Measurements from ENCODE around the gene CFAP46. TPM values are rescaled to one million over a fixed set of nuclear protein-coding genes. Genes with fewer than 3 reads are reported as not detected.

Gene CFAP46
- total RNA-seq, 1 donor from 2014 or later = 1.5 TPM

DNA sequence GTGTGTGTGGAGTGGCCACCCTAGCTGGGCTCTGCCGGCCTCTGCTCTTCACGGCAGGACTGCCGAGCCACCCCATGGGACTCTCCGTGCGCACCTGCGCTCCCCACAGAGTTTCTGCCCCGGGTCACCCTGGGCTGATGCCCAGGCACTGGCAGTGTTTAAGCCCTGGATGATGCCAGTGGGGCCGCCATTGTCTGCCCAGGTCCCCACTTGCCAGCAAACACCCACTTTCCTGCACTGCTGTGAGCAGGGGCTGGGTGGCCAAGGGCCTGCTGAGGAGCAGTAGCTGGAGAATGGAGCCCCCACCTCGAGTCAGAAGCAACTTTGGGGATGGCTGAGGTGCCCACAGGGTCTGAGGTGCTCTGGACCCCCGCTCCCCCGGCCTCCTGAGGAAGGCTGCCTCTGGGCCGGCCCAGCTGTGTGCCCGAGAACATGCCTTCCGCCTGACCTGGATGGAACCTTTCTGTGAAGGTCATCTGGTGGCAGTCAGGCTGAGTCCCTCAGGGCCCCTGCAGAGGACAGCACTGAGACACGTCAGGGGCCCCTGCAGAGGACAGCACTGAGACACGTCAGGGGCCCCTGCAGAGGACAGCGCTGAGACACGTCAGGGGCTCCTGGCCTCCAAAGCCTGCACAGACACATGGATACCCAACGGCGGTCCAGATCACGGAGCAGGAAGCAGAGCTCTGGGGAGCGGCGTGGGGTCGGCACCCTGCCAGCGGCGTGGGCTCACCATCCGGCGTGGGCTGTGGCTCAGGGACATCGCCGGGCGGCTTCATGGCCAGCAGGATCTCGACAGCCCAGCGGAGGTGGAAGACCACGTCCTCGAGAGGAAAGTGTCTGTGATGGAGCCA lies 62.0 kb downstream of the CFAP46 start:
- peak; percentile 17 for DNase-seq
- ATAC-seq = no peak
- intact Hi-C loops (cut with micrococcal nuclease) = no loop called here

DNA sequence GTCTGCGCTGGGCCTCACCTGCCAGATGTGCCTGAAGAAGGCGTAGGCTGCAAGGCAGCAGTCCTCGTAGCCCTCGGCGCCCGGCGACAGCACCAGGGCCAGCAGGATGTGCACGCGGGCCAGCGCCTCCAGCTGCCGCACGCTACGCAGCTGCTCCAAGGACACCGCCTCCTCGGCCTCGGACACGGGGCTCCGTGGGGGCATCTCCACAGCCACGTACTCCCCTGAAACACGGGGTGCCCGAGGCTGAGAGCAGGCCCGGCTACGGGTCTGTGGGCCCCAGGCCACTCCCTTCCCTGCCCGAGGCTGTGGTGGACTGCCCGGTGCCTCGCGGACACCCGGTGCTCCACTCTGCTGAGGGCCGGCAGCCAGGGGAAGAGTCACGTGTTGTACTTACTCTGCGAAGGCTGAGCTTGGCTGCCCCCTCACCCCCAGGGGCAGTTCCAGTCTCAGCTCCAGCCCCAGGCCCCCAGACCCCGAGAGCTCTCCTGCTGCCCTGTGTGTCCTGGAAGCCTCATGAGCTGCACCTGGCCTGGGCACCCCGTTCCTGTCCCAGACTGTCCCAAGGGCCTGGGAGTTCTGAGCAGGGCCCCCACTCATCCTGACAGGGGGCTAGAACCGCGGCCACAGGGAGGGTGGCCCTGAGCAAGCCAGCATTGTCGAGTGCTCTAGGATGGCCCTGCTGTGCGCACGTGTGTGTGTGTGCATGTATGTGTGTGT lies 62.8 kb downstream of the CFAP46 start:
- intact Hi-C loops (cut with micrococcal nuclease) = no loop called here
- DNase-seq (peak; percentile 28), ATAC-seq (peak; percentile 26)

DNA sequence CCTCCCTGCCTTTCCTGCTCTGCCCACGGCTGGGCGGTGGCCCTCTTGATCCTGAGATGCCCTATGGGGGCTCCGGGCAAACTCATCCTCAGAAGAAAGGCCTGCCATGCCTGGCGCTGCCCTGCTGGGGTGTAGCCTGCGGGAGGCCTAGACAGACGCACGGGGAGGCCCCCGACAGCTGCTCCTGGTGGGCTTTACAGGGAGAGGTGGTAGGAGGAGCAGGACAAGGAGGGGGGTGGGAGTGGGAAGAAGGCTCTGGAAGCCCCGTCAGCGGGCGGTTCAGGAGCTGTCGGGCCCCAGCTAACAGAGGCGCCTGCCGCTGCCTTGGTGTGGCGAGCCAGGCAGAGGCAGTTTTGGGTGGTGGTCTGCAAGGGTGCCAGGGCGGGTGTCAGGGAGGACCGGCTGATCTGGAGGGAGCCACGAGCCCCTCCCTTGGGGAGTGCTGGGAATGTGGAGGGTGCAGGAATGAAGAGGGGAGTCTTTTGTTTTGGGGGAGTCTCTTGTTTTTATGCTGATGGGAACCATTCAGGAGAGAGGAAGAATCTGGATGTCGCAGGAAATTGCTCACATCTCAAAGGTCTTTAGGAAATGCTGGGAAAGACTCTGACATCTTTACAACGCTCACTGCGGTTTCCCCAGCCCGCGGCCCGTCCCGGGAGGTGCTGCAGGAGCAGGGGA lies 63.5 kb downstream of the CFAP46 start:
- no peak for ATAC-seq
- peak; percentile 13 for DNase-seq
- intact Hi-C loops (cut with micrococcal nuclease) = no loop called here

DNA sequence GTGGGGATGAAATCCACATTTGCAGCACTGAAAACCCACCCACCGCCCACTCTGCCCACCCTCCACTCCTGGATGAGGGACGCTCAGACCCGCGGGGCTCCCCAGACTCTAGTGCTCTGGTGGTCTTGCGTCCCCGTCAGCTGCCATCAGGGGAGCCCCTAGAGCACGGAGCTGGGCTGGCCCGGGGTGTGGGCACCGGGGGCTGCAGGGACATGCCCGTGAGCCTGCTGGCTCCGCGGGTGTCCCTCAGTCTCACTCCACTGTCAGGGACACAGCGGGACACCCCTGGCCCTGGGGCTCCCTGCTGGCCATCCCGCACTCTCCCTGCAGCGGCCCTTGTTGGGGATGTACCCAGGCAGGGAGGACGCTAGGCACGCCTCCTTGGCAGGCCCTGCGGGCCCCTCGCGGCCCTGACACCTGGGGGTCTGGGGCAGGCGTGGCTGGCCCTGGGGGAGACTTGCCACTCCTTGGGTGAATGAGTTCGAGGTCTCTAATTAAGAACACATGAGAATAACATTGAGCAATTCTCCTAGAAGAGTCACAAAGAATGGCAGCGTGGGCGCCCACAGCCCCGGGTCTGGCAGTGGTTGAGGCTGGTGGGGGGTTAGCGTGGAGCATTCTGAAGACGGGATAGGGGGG lies 64.2 kb downstream of the CFAP46 start:
- intact Hi-C loops (cut with micrococcal nuclease) = no loop called here
- DNase-seq = peak; percentile 22
- no peak for ATAC-seq

DNA sequence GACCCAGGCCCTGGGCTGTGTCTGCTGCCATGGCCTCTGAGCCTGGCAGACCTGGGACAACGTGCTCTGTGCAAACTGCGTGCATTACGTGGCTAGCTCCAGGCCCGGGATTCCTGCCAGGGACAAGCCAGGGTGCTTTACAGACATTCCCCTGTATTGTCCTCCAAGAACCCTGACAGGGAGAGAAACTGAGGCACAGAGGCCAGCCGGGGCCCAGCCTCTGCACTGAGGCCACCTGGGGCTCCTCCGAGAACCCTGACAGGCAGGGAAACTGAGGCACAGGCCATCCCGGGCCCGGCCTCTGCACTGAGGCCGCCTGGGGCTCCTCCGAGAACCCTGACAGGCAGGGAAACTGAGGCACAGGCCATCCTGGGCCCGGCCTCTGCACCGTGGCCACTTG lies 64.9 kb downstream of the CFAP46 start:
- ATAC-seq (no peak), DNase-seq (peak; percentile 15)
- intact Hi-C loops (cut with micrococcal nuclease) = no loop called here

DNA sequence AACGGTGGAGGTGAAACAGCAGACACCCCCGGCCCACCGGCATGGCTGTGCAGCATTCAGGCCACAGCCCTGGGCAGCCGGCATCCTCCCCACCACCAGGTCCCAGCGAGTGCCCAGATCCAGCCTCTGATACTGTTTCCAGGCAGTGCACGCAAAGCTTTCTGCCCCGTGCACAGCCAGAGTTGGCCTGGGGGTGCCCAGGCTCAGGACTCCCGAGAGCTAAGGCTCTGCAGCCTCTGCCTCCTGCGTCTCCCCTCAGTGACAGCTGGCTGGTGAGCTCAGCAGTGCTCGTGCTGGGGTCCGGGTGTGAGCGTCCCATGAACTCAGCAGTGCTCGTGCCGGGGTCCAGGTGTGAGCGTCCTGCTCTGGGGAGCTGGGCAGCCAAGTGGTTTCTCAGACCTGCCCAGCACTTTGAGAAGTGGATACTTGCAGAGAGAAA lies 65.4 kb downstream of the CFAP46 start:
- ATAC-seq (no peak), DNase-seq (peak; percentile 17)
- intact Hi-C loops (cut with micrococcal nuclease) = no loop called here

DNA sequence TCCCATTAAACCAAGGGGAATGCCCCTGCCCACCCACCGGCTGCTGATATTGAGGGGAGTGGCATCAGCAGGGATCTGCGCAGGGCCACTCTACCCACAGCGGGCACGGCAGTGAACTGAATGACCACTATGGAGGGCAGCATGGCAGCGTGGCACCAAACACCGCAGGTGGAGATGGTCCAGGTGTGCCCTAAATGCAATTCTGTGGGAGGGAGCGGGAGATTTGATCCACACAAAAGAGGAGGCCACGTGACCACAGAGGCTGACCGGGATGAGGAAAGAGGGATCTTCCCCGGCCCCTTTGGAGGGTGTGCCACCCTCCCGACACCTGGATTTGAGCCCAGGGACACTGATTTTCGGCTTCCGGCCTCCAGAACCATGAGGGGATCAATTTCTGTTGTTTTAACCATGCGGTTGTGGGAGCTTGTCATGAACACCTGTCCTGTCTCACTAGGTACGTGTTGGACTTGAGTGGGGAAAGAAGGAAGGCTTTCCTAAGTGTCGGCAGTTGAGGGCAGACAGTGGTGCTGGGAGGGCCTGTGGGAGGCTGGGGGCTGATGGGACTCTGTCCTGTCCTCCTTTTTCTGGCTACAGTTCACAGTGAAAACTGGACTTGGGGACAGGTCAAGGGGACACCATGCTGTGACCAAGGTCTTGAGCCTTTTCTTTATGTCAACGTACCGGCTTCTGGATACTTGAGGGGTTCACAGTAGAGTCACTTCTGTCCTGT lies 66.1 kb downstream of the CFAP46 start:
- ATAC-seq = no peak
- intact Hi-C loops (cut with micrococcal nuclease) = no loop called here
- peak; percentile 17 for DNase-seq

- DNase-seq (no peak), ATAC-seq (no peak)
- intact Hi-C loops (cut with micrococcal nuclease) = no loop called here
Measured at GRCh38 chr10:132875435-132875834, 66.9 kb downstream of the CFAP46 start.

DNA sequence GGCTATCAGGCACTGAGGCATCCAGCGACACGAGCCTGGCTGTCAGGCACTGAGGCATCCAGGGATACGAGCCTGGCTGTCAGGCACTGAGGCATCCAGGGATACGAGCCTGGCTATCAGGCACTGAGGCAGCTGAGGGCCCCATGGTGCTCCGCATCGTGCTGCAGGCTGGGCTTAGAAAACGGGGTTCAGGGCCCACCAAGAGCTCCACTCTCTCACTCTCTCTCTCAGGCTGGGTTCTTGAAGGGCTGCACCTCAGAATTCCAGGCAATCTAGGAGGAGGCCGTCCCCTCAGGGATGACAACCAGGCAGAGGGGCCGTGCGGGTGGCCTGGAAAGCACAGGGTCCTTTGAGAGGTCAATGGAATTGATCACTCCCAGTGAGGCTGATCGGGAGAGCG lies 69.0 kb downstream of the CFAP46 start:
- DNase-seq (peak; percentile 4), ATAC-seq (no peak)
- intact Hi-C loops (cut with micrococcal nuclease) = no loop called here

DNA sequence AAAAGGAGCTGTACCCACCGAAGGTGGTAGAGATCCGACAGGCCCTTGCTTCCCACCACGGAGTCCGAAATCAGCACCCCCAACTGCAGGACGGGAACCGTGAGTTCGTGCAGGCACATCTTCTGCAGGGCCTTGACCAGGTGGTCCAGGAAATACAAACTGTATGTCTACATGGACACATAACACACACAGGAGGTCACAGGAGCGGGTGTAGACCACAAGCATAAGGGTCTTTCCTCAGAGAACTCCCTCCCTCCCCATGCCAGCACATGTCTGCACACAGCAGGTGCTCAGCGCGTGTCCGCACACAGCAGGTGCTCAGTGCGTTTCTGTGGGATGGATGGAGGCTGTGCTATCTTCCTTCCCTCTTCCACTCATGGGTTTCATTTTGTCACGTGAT lies 69.7 kb downstream of the CFAP46 start:
- intact Hi-C loops (cut with micrococcal nuclease) = no loop called here
- no peak for DNase-seq
- ATAC-seq = no peak

GRCh38 chr10:132870426-132870825 lies 71.9 kb downstream of the CFAP46 start:
- ATAC-seq (no peak), DNase-seq (peak; percentile 3)
- intact Hi-C loops (cut with micrococcal nuclease) = no loop called here

DNA sequence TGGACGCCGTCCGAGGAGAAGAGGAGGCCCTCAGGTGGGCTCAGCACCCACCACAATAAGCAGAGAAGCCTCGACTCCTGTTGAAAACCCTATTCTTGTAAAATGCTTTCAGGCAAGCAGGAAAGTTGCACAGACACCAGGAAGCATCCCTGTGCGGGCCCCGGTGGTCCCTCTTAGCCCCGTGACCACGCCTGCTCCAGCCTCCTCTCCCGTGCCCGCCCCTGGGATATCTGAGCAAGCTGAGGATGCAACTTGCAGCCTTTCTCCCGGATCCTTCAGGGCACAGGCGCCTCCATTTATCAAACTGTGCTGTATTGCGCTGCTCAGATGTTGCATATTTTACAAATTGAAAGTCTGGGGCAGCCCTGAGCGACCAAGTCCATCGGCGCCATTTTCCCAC lies 72.7 kb downstream of the CFAP46 start:
- DNase-seq (peak; percentile 8), ATAC-seq (no peak)
- intact Hi-C loops (cut with micrococcal nuclease) = no loop called here

- ATAC-seq (no peak), DNase-seq (peak; percentile 21)
- intact Hi-C loops (cut with micrococcal nuclease) = no loop called here
Measured at GRCh38 chr10:132868995-132869394, 73.4 kb downstream of the CFAP46 start.

DNA sequence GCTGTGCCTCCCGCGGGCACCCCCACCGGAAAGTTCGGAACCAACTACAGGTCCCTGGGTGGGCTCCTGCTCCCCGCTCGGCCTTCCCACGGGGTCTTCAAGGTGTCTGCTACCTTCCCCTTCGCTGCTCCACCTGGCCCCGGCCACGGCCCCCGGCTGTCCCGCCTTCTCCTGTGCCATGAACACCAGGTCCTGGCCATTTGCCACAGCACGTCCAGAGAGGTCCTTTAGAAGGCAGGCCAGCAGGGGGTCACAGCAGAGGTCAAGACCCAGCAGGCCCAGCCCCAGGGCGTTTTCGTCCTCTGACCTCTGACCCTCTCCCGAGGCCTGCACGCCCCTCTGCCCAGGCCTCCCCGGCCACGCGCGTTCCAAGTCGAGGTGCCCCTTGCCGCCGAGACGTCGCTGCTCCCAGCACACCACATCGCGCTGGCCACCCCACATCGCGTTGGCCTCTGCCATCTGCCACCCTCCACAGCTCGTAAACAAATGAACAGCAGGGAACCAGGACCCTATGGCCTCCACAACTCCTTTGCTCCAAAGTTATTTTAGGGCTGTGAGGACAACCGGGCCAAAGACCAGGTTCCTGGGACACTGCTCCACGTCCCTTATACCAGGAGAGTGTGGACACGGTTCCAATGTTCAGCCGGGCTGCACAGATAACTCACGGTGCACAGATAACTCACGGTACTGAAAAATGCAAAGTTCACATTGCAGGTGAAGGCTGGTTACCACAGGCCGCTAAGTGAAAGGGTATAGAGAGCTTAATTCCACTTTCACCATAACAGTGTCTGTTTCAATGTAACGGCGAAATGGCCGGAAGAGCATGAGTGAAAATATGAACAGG lies 74.3 kb downstream of the CFAP46 start:
- intact Hi-C loops (cut with micrococcal nuclease) = no loop called here
- no peak for ATAC-seq
- peak; percentile 21 for DNase-seq

GRCh38 chr10:132866601-132867381 lies 75.6 kb downstream of the CFAP46 start:
- intact Hi-C loops (cut with micrococcal nuclease) = no loop called here
- DNase-seq (peak; percentile 24), ATAC-seq (no peak)

DNA sequence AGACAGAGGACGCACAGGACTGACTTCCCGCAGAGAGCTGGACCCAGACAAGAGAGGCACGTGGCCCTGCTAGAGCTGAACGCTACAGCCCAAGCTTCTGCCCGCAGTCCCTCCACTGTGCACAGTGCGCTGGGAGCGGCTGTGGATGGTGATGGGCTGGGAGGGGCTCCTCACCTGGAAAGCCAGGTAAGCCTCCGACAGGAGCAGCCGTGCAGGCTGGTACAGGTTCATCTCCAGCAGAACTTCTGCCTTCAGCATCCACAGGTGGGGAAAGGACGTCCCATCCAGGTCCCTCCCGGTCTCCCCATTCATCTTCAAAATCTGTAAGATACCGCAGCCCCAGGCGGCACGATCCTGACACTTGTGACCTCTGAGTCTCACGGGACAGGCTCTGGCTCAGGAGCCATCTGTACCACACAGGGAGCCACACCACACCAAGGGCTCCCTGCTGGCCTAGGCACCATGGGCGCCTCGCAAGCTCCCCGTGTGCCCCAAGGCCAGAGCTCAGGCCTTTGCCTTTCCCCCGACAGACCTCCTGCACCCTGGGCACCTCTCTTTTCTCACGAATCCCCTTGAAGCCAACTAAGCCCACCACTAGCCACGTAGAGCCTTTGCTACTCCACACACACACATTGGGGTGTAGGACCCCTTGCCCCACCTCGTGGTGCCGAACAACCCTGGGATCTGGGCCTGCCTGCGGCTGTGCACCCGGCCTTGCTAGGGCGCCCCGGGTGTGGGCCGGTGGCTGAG lies 76.3 kb downstream of the CFAP46 start:
- peak; percentile 10 for DNase-seq

More for the DNA sequence above, 76.3 kb downstream of the CFAP46 start:
- no peak for ATAC-seq
- intact Hi-C loops (cut with micrococcal nuclease) = no loop called here
